Stomach (tissue), 4 donors: ENCODE results near the gene PLAGL2.
"Not testable (repeated sequence)": the region's sequence is repeated elsewhere in the genome, so short reads cannot be mapped to it uniquely, and the experiment has no call there.

Source experiments
- POLR2A ChIP-seq, 4 donors: fragments of 450-650 bp; IDR thresholded peaks; one replicate each; pipeline ENCODE4 v1.6.1; 2016; ENCODE audit warnings: antibody characterized with exemption in 4 of 4, control low read depth in 2 of 4, mild to moderate bottlenecking in 1 of 4, moderate library complexity in 1 of 4
- TF ChIP-seq, protein P1 (sequence below), 7 experiments: fragments of 450-650 bp in 4 of 7; fragments of 200-600 bp in 3 of 7; sonication (generic) in 3 of 7; IDR thresholded peaks; one replicate each; pipeline ENCODE4 v1.5.1; 2016 to 2019; ENCODE audit warnings: antibody characterized with exemption in 7 of 7, control low read depth in 2 of 7, mild to moderate bottlenecking in 1 of 7

DNA sequence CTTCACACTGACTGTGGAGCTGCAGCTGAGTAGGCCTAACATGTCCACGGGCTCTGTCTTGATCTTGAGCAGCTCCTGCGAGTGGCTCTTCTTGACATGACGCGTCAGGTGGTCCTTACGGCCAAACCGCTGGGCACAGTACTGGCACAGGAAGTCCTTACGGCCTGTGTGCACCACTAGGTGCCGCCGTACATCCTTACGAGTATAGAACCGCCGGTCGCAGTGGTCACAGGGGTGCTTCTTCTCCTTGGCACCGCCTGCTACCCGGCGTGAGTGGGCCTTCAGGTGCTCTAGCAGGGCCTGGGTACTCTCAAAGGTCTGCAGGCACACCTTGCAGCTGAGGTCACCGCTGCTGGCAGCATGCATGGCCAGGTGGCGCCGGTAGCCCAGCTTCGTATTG lies 10.4 kb downstream of the PLAGL2 start:
- TF ChIP-seq, protein P1, sequence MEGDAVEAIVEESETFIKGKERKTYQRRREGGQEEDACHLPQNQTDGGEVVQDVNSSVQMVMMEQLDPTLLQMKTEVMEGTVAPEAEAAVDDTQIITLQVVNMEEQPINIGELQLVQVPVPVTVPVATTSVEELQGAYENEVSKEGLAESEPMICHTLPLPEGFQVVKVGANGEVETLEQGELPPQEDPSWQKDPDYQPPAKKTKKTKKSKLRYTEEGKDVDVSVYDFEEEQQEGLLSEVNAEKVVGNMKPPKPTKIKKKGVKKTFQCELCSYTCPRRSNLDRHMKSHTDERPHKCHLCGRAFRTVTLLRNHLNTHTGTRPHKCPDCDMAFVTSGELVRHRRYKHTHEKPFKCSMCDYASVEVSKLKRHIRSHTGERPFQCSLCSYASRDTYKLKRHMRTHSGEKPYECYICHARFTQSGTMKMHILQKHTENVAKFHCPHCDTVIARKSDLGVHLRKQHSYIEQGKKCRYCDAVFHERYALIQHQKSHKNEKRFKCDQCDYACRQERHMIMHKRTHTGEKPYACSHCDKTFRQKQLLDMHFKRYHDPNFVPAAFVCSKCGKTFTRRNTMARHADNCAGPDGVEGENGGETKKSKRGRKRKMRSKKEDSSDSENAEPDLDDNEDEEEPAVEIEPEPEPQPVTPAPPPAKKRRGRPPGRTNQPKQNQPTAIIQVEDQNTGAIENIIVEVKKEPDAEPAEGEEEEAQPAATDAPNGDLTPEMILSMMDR (IDR thresholded peaks at IDR 0.05): not testable (repeated sequence)
- not testable (repeated sequence) for TF ChIP-seq POLR2A (IDR thresholded peaks at IDR 0.05)
